K562 (cell line): ENCODE measurements around the gene KL.

ENCODE experiments used
- ATF2 ChIP-seq: sonication (generic); formaldehyde crosslinking; IDR thresholded peaks from 2 replicates; pipeline ENCODE4 v1.8.1; 2022; ENCODE audit warnings: missing genetic modification reagents
- CBX5 ChIP-seq: IDR thresholded peaks from 2 replicates; pipeline ENCODE4 v1.6.1; 2014; ENCODE audit warnings: low read depth, borderline replicate concordance
- CGGBP1 ChIP-seq: fragments of 250-450 bp; sonication (Bioruptor Pico); IDR thresholded peaks from 2 replicates; pipeline ENCODE4 v1.9.0; 2021; ENCODE audit warnings: mild to moderate bottlenecking
- CTCF ChIP-seq, 3 experiments: IDR thresholded peaks in 2 of 3; conservative IDR thresholded peaks in 1 of 3; 2 replicates each; pipeline ENCODE4 v1.5.1; 2011 to 2012; ENCODE audit warnings: low read length in 3 of 3, mild to moderate bottlenecking in 3 of 3, control low read depth in 2 of 3, improper control_type of control experiment in 1 of 3, inconsistent platforms in 1 of 3, low read depth in 1 of 3, mixed read lengths in 1 of 3, moderate library complexity in 1 of 3; ENCODE audit not compliant: insufficient read depth in 2 of 3
- EZH2 ChIP-seq: IDR thresholded peaks from 2 replicates; pipeline ENCODE4 v1.6.1; 2012; ENCODE audit warnings: low read depth, mild to moderate bottlenecking, inconsistent platforms, low read length, borderline replicate concordance
- GATA2 ChIP-seq: sonication (generic); formaldehyde crosslinking; IDR thresholded peaks from 2 replicates; pipeline ENCODE4 v1.4.0; 2020; ENCODE audit warnings: mild to moderate bottlenecking, missing genetic modification reagents
- JUND ChIP-seq, 2 experiments: IDR thresholded peaks; 2 replicates in 1 of 2; 3 replicates in 1 of 2; pipeline ENCODE4 v1.6.1; 2011; ENCODE audit warnings: borderline replicate concordance in 2 of 2, low read depth in 2 of 2, low read length in 2 of 2, improper control_type of control experiment in 1 of 2, missing biosample characterization in 1 of 2, missing genetic modification characterization in 1 of 2, missing genetic modification reagents in 1 of 2
- NFE2L1 ChIP-seq: fragments of 450-650 bp; IDR thresholded peaks from 2 replicates; pipeline ENCODE4 v1.6.1; 2016; ENCODE audit warnings: missing genetic modification characterization, low read depth, mild to moderate bottlenecking, missing compliant biosample characterization, moderate library complexity, borderline replicate concordance
- NFYB ChIP-seq: IDR thresholded peaks from 2 replicates; pipeline ENCODE4 v1.6.1; 2011; ENCODE audit warnings: mild to moderate bottlenecking, moderate library complexity; ENCODE audit not compliant: insufficient read length; ENCODE audit errors: extremely low read depth
- NR2C2 ChIP-seq, 2 experiments: fragments of 200-800 bp in 1 of 2; sonication (Bioruptor generic) in 1 of 2; sonication (generic) in 1 of 2; formaldehyde crosslinking in 1 of 2; IDR thresholded peaks; 2 replicates each; pipeline versions ENCODE4 v1.6.1 to v1.8.0; 2016 to 2022; ENCODE audit warnings: mild to moderate bottlenecking in 1 of 2, missing compliant biosample characterization in 1 of 2, missing genetic modification characterization in 1 of 2, missing genetic modification reagents in 1 of 2
- SRSF1 ChIP-seq: fragments of 200-400 bp; formaldehyde crosslinking; IDR thresholded peaks from 2 replicates; pipeline ENCODE4 v1.6.1; 2017; ENCODE audit warnings: mild to moderate bottlenecking, low read depth, low read length, moderate library complexity
- ZBTB17 ChIP-seq: fragments of 450-650 bp; formaldehyde crosslinking; IDR thresholded peaks from 2 replicates; pipeline ENCODE4 v1.4.0; 2020; ENCODE audit warnings: mild to moderate bottlenecking
- ZNF311 ChIP-seq: fragments of 250-450 bp; sonication (Bioruptor Pico); IDR thresholded peaks from 2 replicates; pipeline ENCODE4 v1.4.0; 2020; ENCODE audit warnings: mild to moderate bottlenecking, moderate library complexity
- ZNF695 ChIP-seq: fragments of 450-650 bp; formaldehyde crosslinking; IDR thresholded peaks from 2 replicates; pipeline ENCODE4 v1.4.0; 2020; ENCODE audit warnings: mild to moderate bottlenecking, moderate library complexity

GRCh38 chr13:33015241-33015668 lies 968 bp upstream of the KL start:
- no peak for TF ChIP-seq NR2C2 (CRISPR knock-in tag; IDR thresholded peaks at IDR 0.05)
- no peak for TF ChIP-seq NR2C2 (tag; IDR thresholded peaks at IDR 0.05)
- TF ChIP-seq ATF2, result no peak
- TF ChIP-seq CGGBP1 (CRISPR knock-in tag), result no peak
- no peak for TF ChIP-seq ZBTB17
- no peak for TF ChIP-seq CBX5
- TF ChIP-seq GATA2 (CRISPR knock-in tag), result no peak
- no peak for TF ChIP-seq CTCF (IDR thresholded peaks at IDR 0.05 in 2 of 3, conservative IDR thresholded peaks at IDR 0.05 in 1 of 3; ENCODE audit: insufficient read depth in 2 of 3, low read depth in 1 of 3, low read length in 3 of 3)
- TF ChIP-seq NFE2L1, result no peak
- TF ChIP-seq ZNF695, result no peak
- no peak for TF ChIP-seq ZNF311 (CRISPR knock-in tag)
- no peak for TF ChIP-seq JUND (IDR thresholded peaks at IDR 0.05; ENCODE audit: borderline replicate concordance, low read depth, low read length)
- no peak for TF ChIP-seq JUND (tag; IDR thresholded peaks at IDR 0.05; ENCODE audit: borderline replicate concordance, low read depth, low read length)
- no peak for TF ChIP-seq SRSF1
- no peak for TF ChIP-seq NFYB
- TF ChIP-seq EZH2, result no peak
